C4-2B (cell line): ENCODE results near the gene HERC3.

Experiments
- ZFX ChIP-seq: fragments of 450-650 bp; IDR thresholded peaks from 2 replicates; pipeline ENCODE4 v1.6.1; 2017
- TF ChIP-seq, protein P1 (sequence below): fragments of 450-650 bp; conservative IDR thresholded peaks from 2 replicates; pipeline ENCODE4 v1.5.1; 2017; ENCODE audit warnings: mild to moderate bottlenecking

DNA sequence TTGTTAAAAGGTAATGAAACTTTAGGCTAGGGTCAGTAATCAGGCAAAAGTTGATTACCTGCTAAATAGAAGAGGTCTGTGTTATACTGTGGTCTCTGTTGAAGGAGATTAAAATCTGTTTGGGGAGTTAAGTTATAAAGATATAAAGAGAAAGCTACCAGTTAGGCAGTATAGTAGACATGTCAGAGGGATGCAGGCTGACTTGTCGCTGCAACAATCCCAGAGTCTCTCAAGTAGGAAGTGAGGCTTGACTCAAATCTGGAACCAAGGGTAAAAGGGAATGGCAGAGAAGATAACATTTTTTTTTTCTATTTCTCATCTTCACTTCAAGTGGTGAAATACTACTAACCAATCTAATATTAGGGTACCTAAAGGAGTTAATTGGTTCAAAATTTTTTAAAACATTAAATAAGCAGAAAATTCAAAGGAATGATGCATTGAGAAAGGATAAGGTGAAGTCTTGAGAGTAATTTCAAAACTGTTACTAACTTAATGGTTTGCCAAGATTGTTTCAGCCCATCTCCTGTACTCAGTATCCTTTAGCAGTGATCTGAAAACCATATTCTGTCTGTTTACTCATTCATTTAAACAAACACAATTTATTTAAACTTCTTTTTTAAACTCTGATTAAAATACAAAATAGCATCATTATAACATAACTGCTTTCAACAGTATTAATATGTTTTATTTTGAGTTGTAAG lies 12.8 kb downstream of the HERC3 start:
- TF ChIP-seq, protein P1, sequence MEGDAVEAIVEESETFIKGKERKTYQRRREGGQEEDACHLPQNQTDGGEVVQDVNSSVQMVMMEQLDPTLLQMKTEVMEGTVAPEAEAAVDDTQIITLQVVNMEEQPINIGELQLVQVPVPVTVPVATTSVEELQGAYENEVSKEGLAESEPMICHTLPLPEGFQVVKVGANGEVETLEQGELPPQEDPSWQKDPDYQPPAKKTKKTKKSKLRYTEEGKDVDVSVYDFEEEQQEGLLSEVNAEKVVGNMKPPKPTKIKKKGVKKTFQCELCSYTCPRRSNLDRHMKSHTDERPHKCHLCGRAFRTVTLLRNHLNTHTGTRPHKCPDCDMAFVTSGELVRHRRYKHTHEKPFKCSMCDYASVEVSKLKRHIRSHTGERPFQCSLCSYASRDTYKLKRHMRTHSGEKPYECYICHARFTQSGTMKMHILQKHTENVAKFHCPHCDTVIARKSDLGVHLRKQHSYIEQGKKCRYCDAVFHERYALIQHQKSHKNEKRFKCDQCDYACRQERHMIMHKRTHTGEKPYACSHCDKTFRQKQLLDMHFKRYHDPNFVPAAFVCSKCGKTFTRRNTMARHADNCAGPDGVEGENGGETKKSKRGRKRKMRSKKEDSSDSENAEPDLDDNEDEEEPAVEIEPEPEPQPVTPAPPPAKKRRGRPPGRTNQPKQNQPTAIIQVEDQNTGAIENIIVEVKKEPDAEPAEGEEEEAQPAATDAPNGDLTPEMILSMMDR: no peak
- no peak for TF ChIP-seq ZFX
